RWPE1 (cell line): ENCODE results near the gene OMA1.
"Not testable (repeated sequence)": the region's sequence is repeated elsewhere in the genome, so short reads cannot be mapped to it uniquely, and the experiment has no call there.

Experiments used
- CTCF ChIA-PET: fragments of 350-600 bp; sonication (Branson Sonifier 250); formaldehyde crosslinking; extraction: SDS; loops from one replicate; lab custom pipeline; 2021; lab: Yijun Ruan, JAX
- POLR2A ChIA-PET: fragments of 400-600 bp; formaldehyde crosslinking; extraction: SDS; loops from one replicate; lab custom pipeline; 2020; ENCODE audit warnings: antibody characterized with exemption; ENCODE audit not compliant: low non-redundant PET; lab: Yijun Ruan, JAX
- DNase-seq: peaks from one replicate; pipeline ENCODE4 v3.0.0; 2012; ENCODE audit warnings: low spot score
- H3K27ac ChIP-seq: fragments of 450-650 bp; 2 replicates; pipeline ENCODE4 v1.5.1; 2017
- CTCF ChIP-seq: fragments of 450-650 bp; conservative IDR thresholded peaks from 2 replicates; pipeline ENCODE4 v1.5.1; 2017; ENCODE audit warnings: low read depth, mild to moderate bottlenecking

OMA1 gene

GRCh38 chr1:58539553-58539952 lies 7.0 kb downstream of the OMA1 start:
- H3K27ac ChIP-seq, result no peak overlapping the region
- DNase-seq, result no peak
- CTCF ChIA-PET, result interaction anchor here (1.8 kb wide), 1 partner anchor 113 kb away, joined by 5 read pairs; no protein-coding TSS in a partner anchor
- TF ChIP-seq CTCF, result no peak
- POLR2A ChIA-PET, result no interaction called here

GRCh38 chr1:58538821-58539220 lies 7.7 kb downstream of the OMA1 start:
- no peak for DNase-seq
- no peak overlapping the region for H3K27ac ChIP-seq
- ChIA-PET POLR2A (no interaction called here), CTCF (interaction anchor here (0.8 to 1.8 kb wide), 2 partner anchors 23 to 113 kb away, joined by 3 to 5 read pairs; no protein-coding TSS in a partner anchor)
- no peak for TF ChIP-seq CTCF

- CTCF ChIA-PET, POLR2A ChIA-PET, DNase-seq, H3K27ac ChIP-seq: not testable (repeated sequence)
Measured at GRCh38 chr1:58531842-58532241, 14.7 kb downstream of the OMA1 start.

GRCh38 chr1:58529284-58529683 lies 17.2 kb downstream of the OMA1 start:
- POLR2A ChIA-PET, result no interaction called here
- no peak overlapping the region for H3K27ac ChIP-seq
- no peak for DNase-seq
- CTCF ChIA-PET, result no interaction called here
- TF ChIP-seq CTCF, result no peak

- DNase-seq, result peak; percentile 45
- ChIA-PET CTCF (interaction anchor here (0.6 to 1.3 kb wide), 4 partner anchors 12 to 125 kb away, joined by 3 to 10 read pairs (median 3); no protein-coding TSS in a partner anchor), POLR2A (interaction anchor here (0.5 kb wide), 1 partner anchor 49 kb away, joined by 3 read pairs; the partner anchor contains the start of gene TACSTD2)
- no peak for TF ChIP-seq CTCF
- H3K27ac ChIP-seq, result no peak overlapping the region
Measured at GRCh38 chr1:58528518-58528917, 18.0 kb downstream of the OMA1 start.

- POLR2A ChIA-PET, result no interaction called here
- no peak overlapping the region for H3K27ac ChIP-seq
- no peak for TF ChIP-seq CTCF
- CTCF ChIA-PET, result interaction anchor here (0.5 to 1.3 kb wide), 3 partner anchors 9 to 905 kb away, joined by 3 to 4 read pairs (median 3); no protein-coding TSS in a partner anchor
- DNase-seq, result no peak
Measured at GRCh38 chr1:58524353-58524945, 22.1 kb downstream of the OMA1 start.

- POLR2A ChIA-PET, result no interaction called here
Measured at GRCh38 chr1:58515794-58516401, 30.6 kb downstream of the OMA1 start.

More at GRCh38 chr1:58515794-58516401, 30.6 kb downstream of the OMA1 start:
- peak; percentile 62 for TF ChIP-seq CTCF
- no peak overlapping the region for H3K27ac ChIP-seq
- CTCF ChIA-PET, result interaction anchor here (0.5 to 2.6 kb wide), 10 partner anchors 9 to 339 kb away, joined by 3 to 25 read pairs (median 3); no protein-coding TSS in a partner anchor
- DNase-seq, result peak; percentile 54
